ENCODE data around the gene HOXD12. TPM values are rescaled to one million over a fixed set of nuclear protein-coding genes. Genes with fewer than 3 reads are reported as not detected.

Gene HOXD12
- polyA plus RNA-seq, 1 of the 3 experiments (the other 2 are of a cell fraction) = not detected

- DNase-seq = no peak
- Histone ChIP-seq H3K79me2 (ENCODE audit: insufficient read depth) (peaks cover 10% of the 10 kb centered on the region), H3F3A (replicated peaks; ENCODE audit: insufficient read depth) (peaks cover 11% of the 10 kb centered on the region), H2AFZ (ENCODE audit: low read depth) (no peak overlapping the region), H3K4me1 (ENCODE audit: control insufficient read depth in 1 of 2, insufficient read depth in 2 of 2, low read depth in 1 of 2, low read length in 1 of 2) (peaks cover 4 to 22% of the 10 kb centered on the region in 2 experiments; a peak in 3 of 4 replicates), H3K27ac (ENCODE audit: low read depth in 2 of 2, low read length in 1 of 2) (no peak overlapping the region), H3K36me3 (replicated peaks in 1 of 2; ENCODE audit: control insufficient read depth in 1 of 2, insufficient read depth in 2 of 2, low read length in 1 of 2) (no peaks in the 10 kb centered on the region), H4K20me1 (ENCODE audit: insufficient read depth) (no peaks in the 10 kb centered on the region), H3K4me2 (no peak overlapping the region), H3K4me3 (ENCODE audit: low read depth in 2 of 2, low read length in 1 of 2) (no peak overlapping the region), H3K9me2 (no peaks in the 10 kb centered on the region), H3K27me3 (ENCODE audit: insufficient read depth) (no peaks in the 10 kb centered on the region), H3K9me3 (no peaks in the 10 kb centered on the region), H3K9ac (no peak overlapping the region)
- ChIA-PET CTCF (interaction anchor here (0.7 to 26.1 kb wide), 32 partner anchors 13 to 1779 kb away, joined by 3 to 1047 read pairs (median 6); partner anchors contain the start of gene HOXD10), POLR2A (interaction anchor here (0.8 to 1.3 kb wide), 2 partner anchors 8 to 524 kb away, joined by 5 to 6 read pairs; no protein-coding TSS in a partner anchor)
- WGBS (ENCODE audit: low lambda C conversion rate) = 95% methylated on average over 4 of the region's 4 CpGs
- TF ChIP-seq MEF2A (IDR thresholded peaks at IDR 0.05; ENCODE audit: borderline replicate concordance, low read depth) = no peak
- TF ChIP-seq ZBTB33 (IDR thresholded peaks at IDR 0.05; ENCODE audit: borderline replicate concordance, low read depth) = no peak
- TF ChIP-seq SIN3A (IDR thresholded peaks at IDR 0.05; ENCODE audit: borderline replicate concordance, low read depth, low read length) = no peak
- no peak for TF ChIP-seq RAD21 (IDR thresholded peaks at IDR 0.05; ENCODE audit: low read length)
- TF ChIP-seq EP300 (IDR thresholded peaks at IDR 0.05; ENCODE audit: borderline replicate concordance in 1 of 2, low read depth in 1 of 2, low read length in 1 of 2) = no peak
- TF ChIP-seq USF1 (IDR thresholded peaks at IDR 0.05; ENCODE audit: borderline replicate concordance, low read depth) = no peak
- no peak for TF ChIP-seq CHD2 (IDR thresholded peaks at IDR 0.05; ENCODE audit: low read length, partially characterized antibody)
- no peak for TF ChIP-seq RCOR1 (IDR thresholded peaks at IDR 0.05; ENCODE audit: low read length)
- no peak for TF ChIP-seq EZH2phosphoT487 (IDR thresholded peaks at IDR 0.05; ENCODE audit: borderline replicate concordance, low read depth)
- TF ChIP-seq TCF12 (IDR thresholded peaks at IDR 0.05) = no peak
- TF ChIP-seq FOXM1 (IDR thresholded peaks at IDR 0.05; ENCODE audit: low read depth) = no peak
- no peak for TF ChIP-seq GATA2 (CRISPR knock-in tag; IDR thresholded peaks at IDR 0.05)
- no peak for TF ChIP-seq ELF1 (IDR thresholded peaks at IDR 0.05)
Measured at GRCh38 chr2:176127774-176128072, 28.1 kb downstream of the HOXD12 start.

GRCh38 chr2:176128172-176128981 lies 28.8 kb downstream of the HOXD12 start:
- H3K9ac ChIP-seq = no peak overlapping the region
- no peak overlapping the region for H3K27ac ChIP-seq (ENCODE audit: low read depth in 2 of 2, low read length in 1 of 2)
- ChIA-PET CTCF (interaction anchor here (0.9 to 26.1 kb wide), 18 partner anchors 12 to 1036 kb away, joined by 3 to 1047 read pairs (median 10); partner anchors contain the start of gene HOXD10), POLR2A (interaction anchor here (6.3 kb wide), 1 partner anchor 446 kb away, joined by 34 read pairs; no protein-coding TSS in a partner anchor)
- H3F3A ChIP-seq (replicated peaks; ENCODE audit: insufficient read depth) = peaks cover 11% of the 10 kb centered on the region
- no peaks in the 10 kb centered on the region for H3K9me2 ChIP-seq
- TF ChIP-seq NRF1 (IDR thresholded peaks at IDR 0.05; ENCODE audit: low read depth, low read length) (no peak), EP300 (IDR thresholded peaks at IDR 0.05; ENCODE audit: borderline replicate concordance in 1 of 2, low read depth in 1 of 2, low read length in 1 of 2) (no peak), ELF1 (IDR thresholded peaks at IDR 0.05) (no peak), CHD2 (IDR thresholded peaks at IDR 0.05; ENCODE audit: low read length, partially characterized antibody) (no peak)
- H3K4me3 ChIP-seq (ENCODE audit: low read depth in 2 of 2, low read length in 1 of 2) = no peak overlapping the region
- no peaks in the 10 kb centered on the region for H3K36me3 ChIP-seq (replicated peaks in 1 of 2; ENCODE audit: control insufficient read depth in 1 of 2, insufficient read depth in 2 of 2, low read length in 1 of 2)
- H2AFZ ChIP-seq (ENCODE audit: low read depth) = no peak overlapping the region
- H3K9me3 ChIP-seq = no peaks in the 10 kb centered on the region
- DNase-seq = no peak
- H3K27me3 ChIP-seq (ENCODE audit: insufficient read depth) = no peaks in the 10 kb centered on the region
- WGBS (ENCODE audit: low lambda C conversion rate) = 97% methylated on average over 49 of the region's 49 CpGs
- H3K4me2 ChIP-seq = 0 out of 2 replicates have a peak overlapping the region, but pooled peaks have one; percentile 85
- no peaks in the 10 kb centered on the region for H4K20me1 ChIP-seq (ENCODE audit: insufficient read depth)
- H3K4me1 ChIP-seq (ENCODE audit: control insufficient read depth in 1 of 2, insufficient read depth in 2 of 2, low read depth in 1 of 2, low read length in 1 of 2) = peaks cover 10 to 28% of the 10 kb centered on the region in 2 experiments; a peak in 3 of 4 replicates
- peaks cover 10% of the 10 kb centered on the region for H3K79me2 ChIP-seq (ENCODE audit: insufficient read depth)

Measured in SK-N-SH (cell line).